Measurements from ENCODE around the gene CDH11.

CDH11 gene

GRCh38 chr16:64997121-64997520, 124.7 kb downstream of the CDH11 start:
- no peak for DNase-seq (ENCODE audit: low spot score)
- no peak for ATAC-seq (ENCODE audit: low read depth)
- H3K4me1 ChIP-seq (ENCODE audit: insufficient read depth, poor library complexity, severe bottlenecking): no peaks in the 10 kb centered on the region
- H3K36me3 ChIP-seq (ENCODE audit: low read depth): peaks cover 54% of the 10 kb centered on the region
- H3K4me3 ChIP-seq (ENCODE audit: severe bottlenecking): no peak overlapping the region
- H3K9me3 ChIP-seq (ENCODE audit: severe bottlenecking): no peaks in the 10 kb centered on the region
- no peak overlapping the region for H3K27ac ChIP-seq (ENCODE audit: poor library complexity, severe bottlenecking)
- no peak for TF ChIP-seq CTCF (IDR thresholded peaks at IDR 0.05; ENCODE audit: poor library complexity, severe bottlenecking)
- no peaks in the 10 kb centered on the region for H3K27me3 ChIP-seq (ENCODE audit: insufficient read depth, poor library complexity, severe bottlenecking)

GRCh38 chr16:64996641-64997040, 125.2 kb downstream of the CDH11 start:
- H3K4me1 ChIP-seq (ENCODE audit: insufficient read depth, poor library complexity, severe bottlenecking): no peaks in the 10 kb centered on the region
- no peak overlapping the region for H3K4me3 ChIP-seq (ENCODE audit: severe bottlenecking)
- H3K36me3 ChIP-seq (ENCODE audit: low read depth): peaks cover 59% of the 10 kb centered on the region
- DNase-seq (ENCODE audit: low spot score) (no peak), ATAC-seq (ENCODE audit: low read depth) (no peak)
- H3K27me3 ChIP-seq (ENCODE audit: insufficient read depth, poor library complexity, severe bottlenecking): no peaks in the 10 kb centered on the region
- no peak for TF ChIP-seq CTCF (IDR thresholded peaks at IDR 0.05; ENCODE audit: poor library complexity, severe bottlenecking)
- no peaks in the 10 kb centered on the region for H3K9me3 ChIP-seq (ENCODE audit: severe bottlenecking)
- H3K27ac ChIP-seq (ENCODE audit: poor library complexity, severe bottlenecking): no peak overlapping the region

DNA sequence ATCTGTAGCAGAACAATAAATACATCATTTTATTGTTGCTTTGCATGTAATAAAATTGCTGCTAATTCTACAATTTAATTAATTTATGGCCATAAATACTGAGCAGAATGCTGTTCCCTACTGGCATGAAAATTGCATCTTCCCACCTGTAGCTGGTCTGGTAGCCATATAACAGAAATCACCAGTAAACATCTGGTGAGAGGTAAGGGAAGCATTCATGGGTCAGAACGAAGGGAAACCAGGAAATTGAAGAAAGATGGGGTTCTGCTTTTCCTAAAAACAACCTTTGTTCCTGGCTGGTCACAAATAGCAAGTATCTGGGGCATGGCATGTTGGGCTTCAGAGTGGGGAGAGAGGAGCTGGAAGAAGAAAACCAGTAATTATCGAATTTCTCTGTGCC, 128.4 kb downstream of the CDH11 start:
- no peak for TF ChIP-seq CTCF (IDR thresholded peaks at IDR 0.05; ENCODE audit: poor library complexity, severe bottlenecking)
- DNase-seq (ENCODE audit: low spot score) (no peak), ATAC-seq (ENCODE audit: low read depth) (no peak)
- peaks cover 62% of the 10 kb centered on the region for H3K36me3 ChIP-seq (ENCODE audit: low read depth)
- no peaks in the 10 kb centered on the region for H3K27me3 ChIP-seq (ENCODE audit: insufficient read depth, poor library complexity, severe bottlenecking)
- H3K4me1 ChIP-seq (ENCODE audit: insufficient read depth, poor library complexity, severe bottlenecking): no peaks in the 10 kb centered on the region
- H3K4me3 ChIP-seq (ENCODE audit: severe bottlenecking): no peak overlapping the region
- no peaks in the 10 kb centered on the region for H3K9me3 ChIP-seq (ENCODE audit: severe bottlenecking)
- no peak overlapping the region for H3K27ac ChIP-seq (ENCODE audit: poor library complexity, severe bottlenecking)

- Histone ChIP-seq H3K4me1 (ENCODE audit: insufficient read depth, poor library complexity, severe bottlenecking) (no peaks in the 10 kb centered on the region), H3K27ac (ENCODE audit: poor library complexity, severe bottlenecking) (no peak overlapping the region), H3K9me3 (ENCODE audit: severe bottlenecking) (no peaks in the 10 kb centered on the region), H3K27me3 (ENCODE audit: insufficient read depth, poor library complexity, severe bottlenecking) (no peaks in the 10 kb centered on the region), H3K36me3 (ENCODE audit: low read depth) (peaks cover 66% of the 10 kb centered on the region), H3K4me3 (ENCODE audit: severe bottlenecking) (no peak overlapping the region)
- ATAC-seq (ENCODE audit: low read depth) (no peak), DNase-seq (ENCODE audit: low spot score) (no peak)
- no peak for TF ChIP-seq CTCF (IDR thresholded peaks at IDR 0.05; ENCODE audit: poor library complexity, severe bottlenecking)
Measured at GRCh38 chr16:64991001-64991400, 130.9 kb downstream of the CDH11 start.

GRCh38 chr16:64990101-64990500, 131.8 kb downstream of the CDH11 start:
- TF ChIP-seq CTCF (IDR thresholded peaks at IDR 0.05; ENCODE audit: poor library complexity, severe bottlenecking): no peak
- H3K9me3 ChIP-seq (ENCODE audit: severe bottlenecking): no peaks in the 10 kb centered on the region
- H3K4me1 ChIP-seq (ENCODE audit: insufficient read depth, poor library complexity, severe bottlenecking): no peaks in the 10 kb centered on the region
- H3K27me3 ChIP-seq (ENCODE audit: insufficient read depth, poor library complexity, severe bottlenecking): no peaks in the 10 kb centered on the region
- DNase-seq (ENCODE audit: low spot score) (no peak), ATAC-seq (ENCODE audit: low read depth) (no peak)
- H3K4me3 ChIP-seq (ENCODE audit: severe bottlenecking): no peak overlapping the region
- H3K36me3 ChIP-seq (ENCODE audit: low read depth): peaks cover 72% of the 10 kb centered on the region
- no peak overlapping the region for H3K27ac ChIP-seq (ENCODE audit: poor library complexity, severe bottlenecking)
